ENCODE data around the gene CPNE9.
"Not testable (repeated sequence)": the region's sequence is repeated elsewhere in the genome, so short reads cannot be mapped to it uniquely, and the experiment has no call there.

CPNE9 gene

DNA sequence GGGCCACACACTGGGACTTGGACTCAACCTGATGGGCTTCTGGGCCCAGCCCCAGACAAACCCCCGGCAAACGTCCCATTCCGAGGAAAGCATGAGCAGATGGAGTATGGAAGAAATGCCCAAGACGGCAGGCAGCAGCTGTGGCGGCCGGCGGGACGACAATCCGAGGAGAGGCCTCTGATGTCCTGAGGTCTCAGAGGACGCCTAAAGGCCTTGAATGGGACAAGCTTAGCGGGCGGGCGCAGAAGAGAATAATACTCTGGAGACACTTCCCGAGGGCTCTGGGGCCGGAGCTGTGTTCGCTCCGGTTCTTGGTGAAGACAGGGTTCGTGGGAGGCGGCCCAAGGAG lies 45.6 kb downstream of the CPNE9 start:
- DNase-seq: no peak

- DNase-seq: peak; percentile 93
These were observed 46.3 kb downstream of the CPNE9 start, which contains the start of gene OGG1 for GRCh38 chr3:9749645-9750555. OGG1 (plus strand) TSS chr3:9749952; CDS start chr3:9750287, 335 bp downstream.

- DNase-seq: no peak
These were observed 47.2 kb downstream of the CPNE9 start for GRCh38 chr3:9750556-9751411.

DNA sequence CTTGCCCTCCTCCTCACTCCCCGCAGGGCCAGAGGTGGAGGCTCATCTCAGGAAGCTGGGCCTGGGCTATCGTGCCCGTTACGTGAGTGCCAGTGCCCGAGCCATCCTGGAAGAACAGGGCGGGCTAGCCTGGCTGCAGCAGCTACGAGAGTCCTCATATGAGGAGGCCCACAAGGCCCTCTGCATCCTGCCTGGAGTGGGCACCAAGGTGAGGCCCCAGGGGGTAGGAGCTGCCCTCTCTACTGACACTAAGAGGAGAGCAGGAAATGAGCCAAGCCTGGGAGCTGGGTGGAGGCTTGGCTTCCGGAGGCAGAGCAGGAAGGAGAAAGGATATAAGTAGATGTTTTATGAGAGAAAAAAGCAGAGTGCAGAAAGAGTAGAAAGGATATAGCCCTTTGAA lies 51.0 kb downstream of the CPNE9 start:
- DNase-seq: no peak

DNA sequence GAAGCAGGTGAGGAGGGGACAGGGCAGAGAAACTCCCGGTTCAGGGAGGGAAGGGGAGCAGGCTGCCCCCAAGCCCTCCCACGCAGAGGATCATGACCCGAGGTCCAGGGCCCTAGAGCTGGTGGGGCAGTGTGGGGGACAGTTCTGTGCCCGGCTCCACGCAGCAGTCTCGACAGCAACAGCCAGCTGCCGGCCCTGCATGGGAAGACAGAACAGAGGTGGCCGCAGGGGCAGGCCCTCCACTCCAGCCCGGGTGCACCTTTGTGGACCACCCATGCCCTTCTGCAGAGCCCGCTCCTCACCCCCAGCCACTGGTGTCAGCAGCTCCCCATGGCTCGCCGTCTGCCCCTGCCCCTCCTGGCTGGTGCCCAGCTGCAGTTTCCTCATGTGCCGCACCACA lies 53.8 kb downstream of the CPNE9 start:
- DNase-seq: no peak

DNA sequence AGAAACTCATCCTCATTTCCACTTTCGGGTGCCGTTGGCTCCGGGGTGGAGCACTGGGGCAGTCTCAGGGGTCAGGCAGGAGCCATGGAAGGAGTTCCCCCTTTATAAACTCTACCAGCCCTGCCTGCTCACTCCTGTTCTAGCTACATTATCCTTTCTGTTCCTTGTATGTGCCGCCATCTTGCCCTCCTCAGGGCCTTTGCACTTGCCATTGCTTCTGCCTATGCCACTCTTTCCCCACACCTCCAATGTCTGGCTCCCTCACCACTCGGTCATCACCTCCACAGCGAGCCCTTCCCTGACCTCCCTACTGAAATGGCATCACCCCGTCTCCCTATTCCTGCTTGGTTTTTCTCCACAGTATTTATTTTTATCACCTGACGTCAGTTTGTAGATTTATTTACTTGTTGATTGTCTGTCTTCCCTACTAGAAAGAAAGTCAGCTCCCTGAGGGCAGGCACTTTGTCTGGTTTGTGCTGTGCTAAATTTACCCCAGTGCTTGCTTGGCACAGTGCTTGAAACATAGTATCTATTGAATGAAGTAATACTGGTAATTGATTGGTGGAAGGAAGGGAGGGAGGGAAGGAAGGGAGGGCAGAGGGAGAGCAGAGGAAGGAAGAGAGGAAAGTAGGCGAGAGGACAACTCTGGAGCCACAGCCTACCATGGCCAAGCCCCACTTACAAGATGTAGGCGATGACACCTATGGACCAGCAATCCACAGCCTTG lies 57.3 kb downstream of the CPNE9 start:
- no peak for DNase-seq

DNA sequence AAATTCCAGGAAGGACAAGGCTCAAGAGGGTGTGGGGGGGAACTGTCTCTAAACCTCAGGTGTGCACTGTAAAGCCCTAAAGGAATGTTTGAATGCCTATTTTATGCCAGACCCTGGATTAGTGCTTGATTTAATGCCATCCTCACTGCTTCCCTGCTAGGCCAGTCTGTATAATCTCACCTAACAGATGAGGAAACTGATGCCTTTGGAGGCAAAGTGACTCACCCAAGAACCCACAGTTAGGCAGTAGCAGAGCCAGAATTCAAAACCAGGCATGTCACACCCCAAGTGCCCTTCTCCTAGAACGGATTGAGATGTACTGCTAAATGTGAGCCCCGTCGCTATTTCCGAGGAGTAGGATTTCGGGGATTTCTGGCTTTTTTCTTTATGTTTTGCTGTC lies 58.3 kb downstream of the CPNE9 start:
- no peak for DNase-seq

GRCh38 chr3:9762871-9763270 lies 59.2 kb downstream of the CPNE9 start:
- DNase-seq: no peak

DNA sequence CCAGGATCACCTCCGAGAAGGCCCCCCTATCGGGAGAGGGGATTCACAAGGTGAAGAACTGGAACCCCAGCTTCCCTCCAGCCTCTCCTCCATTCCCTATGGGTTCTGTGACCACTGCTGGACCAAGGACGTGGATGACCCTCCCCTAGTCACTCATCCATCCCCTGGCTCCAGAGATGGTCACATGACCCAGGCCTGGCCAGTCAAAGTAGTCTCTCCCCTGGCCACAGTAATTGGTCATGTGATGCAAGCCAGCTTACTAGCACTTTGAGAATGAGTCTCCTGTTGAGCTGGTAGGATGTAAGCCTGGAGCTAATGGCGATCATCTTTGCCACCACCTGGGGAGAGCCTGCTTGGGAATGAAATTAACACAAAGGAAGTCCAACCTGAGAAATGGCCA lies 62.2 kb downstream of the CPNE9 start:
- DNase-seq: no peak

GRCh38 chr3:9767418-9767817 lies 63.8 kb downstream of the CPNE9 start:
- DNase-seq: no peak

GRCh38 chr3:9768141-9768775 lies 64.6 kb downstream of the CPNE9 start:
- no peak for DNase-seq

DNA sequence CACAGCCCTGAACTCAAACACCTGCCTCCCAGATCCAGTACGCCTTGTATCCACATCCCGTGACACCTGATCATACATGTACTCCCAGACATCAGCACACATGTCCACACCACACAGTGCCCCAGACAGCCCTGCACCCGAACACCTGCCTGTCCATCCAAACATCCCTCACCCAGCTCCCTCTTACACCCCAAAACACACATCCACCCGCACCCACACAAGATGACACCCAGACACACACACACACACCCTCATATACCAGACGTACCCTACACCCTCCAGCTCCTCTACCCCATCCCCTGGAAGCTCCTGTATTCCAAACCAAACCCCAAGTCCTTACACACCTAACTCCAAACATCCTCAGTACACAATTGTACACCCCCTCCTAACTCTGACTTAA lies 65.4 kb downstream of the CPNE9 start:
- no peak for DNase-seq

GRCh38 chr3:9769426-9770275 lies 66.0 kb downstream of the CPNE9 start, which contains the start of gene CAMK1:
CAMK1 (minus strand) TSS chr3:9769947; CDS start chr3:9767749, 2,198 bp downstream.
- peak; percentile 35 for DNase-seq

DNA sequence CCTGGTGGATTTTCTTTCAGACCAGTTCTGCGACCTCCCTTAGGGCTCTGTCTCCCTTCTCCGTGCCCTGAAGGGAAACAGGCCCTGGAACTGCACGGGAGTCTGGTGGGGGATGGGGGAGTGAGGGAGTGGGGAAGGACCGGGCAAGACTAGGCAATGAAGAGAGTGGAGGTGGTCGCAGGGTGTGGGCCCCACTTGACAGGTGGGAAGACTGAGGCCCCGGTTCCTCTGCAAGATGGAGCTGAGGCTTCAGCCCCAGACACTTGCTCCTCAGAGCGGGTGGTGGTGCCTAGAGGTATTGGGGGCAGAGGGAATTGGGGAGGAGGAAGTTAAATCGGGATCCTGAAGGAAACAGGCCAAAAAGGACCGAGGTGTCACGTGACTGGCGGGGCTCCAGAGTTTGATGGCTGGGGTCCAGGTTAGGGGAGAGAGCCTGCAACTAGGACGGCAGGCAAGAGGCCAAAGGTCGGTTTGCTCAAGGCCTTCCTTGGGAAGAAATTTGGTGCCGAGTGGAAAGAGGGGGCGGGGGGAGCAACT lies 66.7 kb downstream of the CPNE9 start:
- DNase-seq: no peak

DNA sequence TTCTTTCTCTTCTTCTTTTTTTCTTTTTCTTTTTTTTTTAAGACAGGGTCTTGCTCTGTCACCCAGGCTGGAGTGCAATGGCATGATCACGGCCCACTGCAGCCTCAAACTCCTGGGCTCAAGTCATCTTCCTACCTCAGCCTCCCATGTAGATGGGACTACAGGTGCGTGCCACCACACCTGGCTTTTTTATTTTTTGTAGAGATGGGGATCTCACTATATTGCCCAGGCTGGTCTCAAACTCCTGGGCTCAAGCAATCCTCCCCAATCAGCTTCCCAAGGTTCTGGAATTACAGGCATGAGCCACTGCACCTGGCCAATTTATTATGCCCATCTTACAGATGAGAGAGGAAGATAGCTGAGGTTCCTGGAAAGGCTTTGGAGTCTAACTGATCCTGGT lies 67.4 kb downstream of the CPNE9 start:
- DNase-seq: not testable (repeated sequence)

DNA sequence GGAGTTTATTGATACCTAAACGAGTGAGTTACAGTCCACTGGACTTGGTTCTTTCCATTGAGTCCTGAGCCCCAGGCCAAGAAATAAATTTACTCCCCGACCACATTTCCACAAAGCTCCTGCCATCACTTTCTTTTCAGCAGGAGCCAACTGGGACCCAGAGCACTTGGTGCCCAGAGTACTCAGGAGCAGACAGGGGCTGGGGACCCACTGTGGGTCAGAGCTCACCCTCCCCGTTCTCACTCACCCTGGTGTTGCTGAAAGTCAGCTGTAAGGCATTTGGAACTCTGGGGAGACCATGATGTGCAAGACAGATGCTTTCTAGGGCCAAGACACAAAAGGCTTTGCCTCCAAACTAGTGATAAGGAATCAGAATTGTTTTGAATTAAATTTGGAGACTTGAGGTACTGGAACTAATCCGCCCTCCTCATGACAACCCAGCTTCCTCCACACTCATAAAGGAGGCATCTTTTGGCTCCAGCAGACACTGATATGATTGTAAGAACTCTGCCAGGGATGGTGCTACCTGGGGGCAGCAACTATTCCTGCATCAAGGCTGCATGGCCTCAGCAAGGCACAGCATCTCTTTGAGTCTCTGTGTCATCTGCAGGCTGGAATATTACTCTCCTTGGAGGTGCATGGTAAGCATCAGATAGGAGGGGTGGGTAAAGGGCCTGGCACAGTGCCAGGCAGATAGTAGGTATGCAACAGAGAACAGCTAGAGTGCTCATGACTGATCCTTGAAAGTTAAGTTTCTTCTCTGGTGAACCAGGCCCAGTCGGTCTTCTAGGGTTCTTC lies 73.5 kb downstream of the CPNE9 start:
- no peak for DNase-seq

- DNase-seq: no peak
These were observed 74.0 kb downstream of the CPNE9 start for GRCh38 chr3:9777694-9778021.

- DNase-seq: no peak
These were observed 74.8 kb downstream of the CPNE9 start for GRCh38 chr3:9778143-9779074.

- no peak for DNase-seq
These were observed 75.5 kb downstream of the CPNE9 start for GRCh38 chr3:9779075-9779593.

All from NCI-H510A (cell line).